Panc1 (cell line): ENCODE data around the gene WASF1. TPM values are rescaled to one million over a fixed set of nuclear protein-coding genes. Genes with fewer than 3 reads are reported as not detected.

ENCODE experiments used
- ATAC-seq: fragments of 200-7000 bp; cut with Tn5 transposase; 2 replicates; pipeline ENCODE4 v1.9.1; 2020; ENCODE audit warnings: mild to moderate bottlenecking, moderate library complexity
- BruUV-seq: library from RNA; stranded (reverse); fragments of 400-500 nt; replicated peaks from 2 replicates; lab custom pipeline; 2021; lab: Mats Ljungman, UMichigan
- CTCF ChIA-PET: fragments of 300-600 bp; sonication (Branson Sonifier 250); formaldehyde crosslinking; loops from one replicate; lab custom pipeline; 2022; ENCODE audit warnings: antibody characterized with exemption; lab: Charles Lee
- POLR2A ChIA-PET: fragments of 300-600 bp; sonication (Branson Sonifier 250); formaldehyde crosslinking; loops from one replicate; lab custom pipeline; 2022; ENCODE audit warnings: antibody characterized with exemption; lab: Charles Lee
- DNase-seq: peaks from one replicate; pipeline ENCODE4 v3.0.0-alpha.2; 2010; ENCODE audit warnings: low read depth, low spot score
- H3K27ac ChIP-seq: 2 replicates; pipeline ENCODE4 v1.5.1; 2011; ENCODE audit warnings: mild to moderate bottlenecking, low read length, inconsistent platforms
- H3K27me3 ChIP-seq: fragments of 200-500 bp; sonication (Bioruptor generic); 2 replicates; pipeline ENCODE4 v1.6.0; 2014; ENCODE audit warnings: low read length, inconsistent platforms; ENCODE audit not compliant: control insufficient read depth, insufficient read depth
- H3K36me3 ChIP-seq: fragments of 200-500 bp; sonication (Bioruptor generic); 2 replicates; pipeline ENCODE4 v1.5.1; 2014; ENCODE audit warnings: inconsistent platforms, mild to moderate bottlenecking, low read length, moderate library complexity; ENCODE audit not compliant: control insufficient read depth, insufficient read depth
- H3K4me1 ChIP-seq: 2 replicates; pipeline ENCODE4 v1.5.1; 2011; ENCODE audit warnings: inconsistent platforms, mild to moderate bottlenecking, low read length, moderate library complexity; ENCODE audit not compliant: control insufficient read depth, insufficient read depth
- H3K4me3 ChIP-seq, 2 experiments: 2 replicates each; pipeline ENCODE4 v1.5.1; 2011 to 2012; ENCODE audit warnings: low read depth in 2 of 2, low read length in 2 of 2, mild to moderate bottlenecking in 2 of 2, inconsistent platforms in 1 of 2, moderate library complexity in 1 of 2
- H3K9me3 ChIP-seq: fragments of 200-500 bp; sonication (Bioruptor generic); 2 replicates; pipeline ENCODE4 v1.5.1; 2014; ENCODE audit warnings: low read depth, mild to moderate bottlenecking, inconsistent platforms, low read length, moderate library complexity; ENCODE audit not compliant: control insufficient read depth, insufficient read depth
- CTCF ChIP-seq: fragments of 450-650 bp; IDR thresholded peaks from 2 replicates; pipeline ENCODE4 v1.5.1; 2017; ENCODE audit warnings: mild to moderate bottlenecking
- POLR2AphosphoS5 ChIP-seq: IDR thresholded peaks from 2 replicates; pipeline ENCODE4 v1.6.1; 2012; ENCODE audit warnings: mild to moderate bottlenecking, low read depth, low read length, moderate library complexity
- SIN3A ChIP-seq: IDR thresholded peaks from 2 replicates; pipeline ENCODE4 v1.6.1; 2012; ENCODE audit warnings: low read depth, mild to moderate bottlenecking, low read length, moderate library complexity, borderline replicate concordance; ENCODE audit not compliant: insufficient read depth
- TCF7L2 ChIP-seq: IDR thresholded peaks from 2 replicates; pipeline ENCODE4 v1.6.1; 2011; ENCODE audit warnings: mild to moderate bottlenecking, low read depth, low read length, inconsistent platforms
- in situ Hi-C: cut with HindIII; loops from 2 replicates; pipeline ENCODE4 v1.10.0; 2016; ENCODE audit warnings: low sequenced_read_pairs, low pct_unique_long_range_greater_than_20kb
- intact Hi-C: fragments of 100-400 bp; cut with micrococcal nuclease; formaldehyde crosslinking; loops from one replicate; pipeline ENCODE4 v1.10.0; 2022; ENCODE audit not compliant: unreplicated experiment
- total RNA-seq: library from RNA; stranded (reverse); gene quantifications from one replicate; pipeline ENCODE4 v1.2.1, GENCODE V29; 2021; ENCODE audit not compliant: unreplicated experiment
- TF ChIP-seq, protein P1 (sequence below), 2 experiments: IDR thresholded peaks; 2 replicates each; pipeline ENCODE4 v1.6.1; 2011 to 2012; ENCODE audit warnings: low read depth in 2 of 2, control low read depth in 1 of 2, low read length in 1 of 2, mild to moderate bottlenecking in 1 of 2, moderate library complexity in 1 of 2; ENCODE audit not compliant: insufficient read depth in 1 of 2

The WASF1 gene
- total RNA-seq, 1 experiment from 2014 or later = 63.9 TPM

DNA sequence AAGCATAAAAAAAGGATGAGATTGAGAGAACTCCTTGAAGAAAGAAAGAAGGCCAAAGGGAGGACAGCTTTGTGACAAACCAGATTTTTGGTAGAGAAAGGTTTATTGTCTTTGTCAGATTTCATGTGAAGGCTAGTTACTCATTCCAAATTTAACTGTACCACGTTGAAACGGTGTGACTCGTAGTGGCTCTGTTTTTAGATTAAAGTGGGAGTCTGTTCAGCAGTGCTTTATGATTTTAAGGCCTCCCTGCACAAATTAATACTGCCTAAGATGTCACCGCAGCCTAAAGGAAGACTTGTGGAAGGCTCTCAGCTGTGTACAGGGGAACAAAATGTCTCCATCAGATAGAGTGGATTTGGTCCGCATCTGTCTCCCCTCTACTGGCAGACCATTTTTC is 36.7 kb upstream of the WASF1 start:
- no peak for ATAC-seq
- ChIA-PET POLR2A (no interaction called here), CTCF (no interaction called here)
- in situ Hi-C loops (no loop called here), intact Hi-C loops (no loop called here)
- TF ChIP-seq TCF7L2 (no peak), SIN3A (no peak), POLR2AphosphoS5 (no peak), CTCF (no peak)
- TF ChIP-seq, protein P1, sequence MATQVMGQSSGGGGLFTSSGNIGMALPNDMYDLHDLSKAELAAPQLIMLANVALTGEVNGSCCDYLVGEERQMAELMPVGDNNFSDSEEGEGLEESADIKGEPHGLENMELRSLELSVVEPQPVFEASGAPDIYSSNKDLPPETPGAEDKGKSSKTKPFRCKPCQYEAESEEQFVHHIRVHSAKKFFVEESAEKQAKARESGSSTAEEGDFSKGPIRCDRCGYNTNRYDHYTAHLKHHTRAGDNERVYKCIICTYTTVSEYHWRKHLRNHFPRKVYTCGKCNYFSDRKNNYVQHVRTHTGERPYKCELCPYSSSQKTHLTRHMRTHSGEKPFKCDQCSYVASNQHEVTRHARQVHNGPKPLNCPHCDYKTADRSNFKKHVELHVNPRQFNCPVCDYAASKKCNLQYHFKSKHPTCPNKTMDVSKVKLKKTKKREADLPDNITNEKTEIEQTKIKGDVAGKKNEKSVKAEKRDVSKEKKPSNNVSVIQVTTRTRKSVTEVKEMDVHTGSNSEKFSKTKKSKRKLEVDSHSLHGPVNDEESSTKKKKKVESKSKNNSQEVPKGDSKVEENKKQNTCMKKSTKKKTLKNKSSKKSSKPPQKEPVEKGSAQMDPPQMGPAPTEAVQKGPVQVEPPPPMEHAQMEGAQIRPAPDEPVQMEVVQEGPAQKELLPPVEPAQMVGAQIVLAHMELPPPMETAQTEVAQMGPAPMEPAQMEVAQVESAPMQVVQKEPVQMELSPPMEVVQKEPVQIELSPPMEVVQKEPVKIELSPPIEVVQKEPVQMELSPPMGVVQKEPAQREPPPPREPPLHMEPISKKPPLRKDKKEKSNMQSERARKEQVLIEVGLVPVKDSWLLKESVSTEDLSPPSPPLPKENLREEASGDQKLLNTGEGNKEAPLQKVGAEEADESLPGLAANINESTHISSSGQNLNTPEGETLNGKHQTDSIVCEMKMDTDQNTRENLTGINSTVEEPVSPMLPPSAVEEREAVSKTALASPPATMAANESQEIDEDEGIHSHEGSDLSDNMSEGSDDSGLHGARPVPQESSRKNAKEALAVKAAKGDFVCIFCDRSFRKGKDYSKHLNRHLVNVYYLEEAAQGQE (IDR thresholded peaks at IDR 0.05; ENCODE audit: insufficient read depth in 1 of 2, low read depth in 2 of 2, low read length in 1 of 2) = no peak
- H3K27ac ChIP-seq = no peak overlapping the region
- H3K4me3 ChIP-seq = no peak overlapping the region
- H3K4me1 ChIP-seq = no peaks in the 10 kb centered on the region
- no peaks in the 10 kb centered on the region for H3K9me3 ChIP-seq
- BruUV-seq = no TSS peak
- H3K27me3 ChIP-seq = no peaks in the 10 kb centered on the region
- no peak for DNase-seq
- H3K36me3 ChIP-seq = peaks cover 30% of the 10 kb centered on the region

DNA sequence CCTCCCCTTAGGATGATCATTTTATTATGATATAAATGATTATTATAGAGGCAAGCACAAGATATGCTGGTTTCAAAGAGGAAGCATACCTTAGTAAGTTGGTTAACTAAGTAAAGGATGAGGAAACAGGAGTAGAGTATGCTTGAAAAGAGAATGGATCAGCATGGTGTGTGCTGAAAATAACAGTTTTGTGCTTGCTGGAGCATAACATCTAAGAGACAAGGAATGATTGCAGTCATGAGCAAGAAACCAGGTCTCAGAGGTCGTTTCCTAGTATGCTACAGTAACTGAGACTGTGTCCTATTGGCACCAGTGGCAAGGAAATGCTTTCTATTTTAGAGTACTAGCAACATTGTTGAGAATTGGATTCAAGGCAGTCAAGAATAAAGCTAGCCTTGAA is 34.9 kb upstream of the WASF1 start:
- CTCF ChIA-PET = no interaction called here
- peaks cover 30% of the 10 kb centered on the region for H3K36me3 ChIP-seq
- H3K4me3 ChIP-seq = no peak overlapping the region
- in situ Hi-C loops (no loop called here), intact Hi-C loops (no loop called here)
- no peak for TF ChIP-seq CTCF
- no peak for TF ChIP-seq TCF7L2
- TF ChIP-seq SIN3A = no peak
- TF ChIP-seq POLR2AphosphoS5 = no peak
- TF ChIP-seq, protein P1 (IDR thresholded peaks at IDR 0.05; ENCODE audit: insufficient read depth in 1 of 2, low read depth in 2 of 2, low read length in 1 of 2) = no peak
- no peaks in the 10 kb centered on the region for H3K27me3 ChIP-seq
- no peaks in the 10 kb centered on the region for H3K4me1 ChIP-seq
- no peak overlapping the region for H3K27ac ChIP-seq
- ATAC-seq (no peak), DNase-seq (no peak)
- POLR2A ChIA-PET = no interaction called here
- BruUV-seq = no TSS peak
- H3K9me3 ChIP-seq = no peaks in the 10 kb centered on the region
